ENCODE measurements around the gene MRPL42.

DNA sequence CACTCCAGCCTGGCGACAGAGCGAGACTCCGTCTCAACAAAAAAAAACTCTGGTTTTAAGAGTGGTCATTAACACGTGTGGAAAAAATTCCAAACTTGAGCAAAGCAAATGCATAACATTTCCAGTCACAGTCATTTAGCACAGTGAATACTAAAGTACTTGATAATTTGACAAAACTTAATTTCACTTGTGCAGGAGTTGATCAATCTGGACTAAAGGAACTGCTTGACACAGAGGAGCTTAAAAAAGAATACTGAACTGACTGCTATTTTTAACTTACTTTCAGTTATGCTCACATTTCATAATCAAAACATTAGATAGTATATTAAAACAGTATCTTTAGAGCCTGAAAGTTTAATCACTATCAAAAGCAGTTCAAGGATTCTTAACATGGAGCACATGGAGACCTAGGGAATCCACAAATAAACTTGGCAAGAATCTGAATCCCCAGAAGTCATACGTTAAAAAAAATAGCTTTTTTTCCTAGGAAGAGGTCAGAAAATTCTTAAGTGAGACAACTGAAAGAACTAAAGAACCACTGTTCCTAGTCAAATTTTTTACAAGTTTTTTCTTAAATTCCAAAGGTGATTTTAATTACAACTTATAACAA lies 33.0 kb upstream of the MRPL42 start:
- TF ChIP-seq, protein P1, sequence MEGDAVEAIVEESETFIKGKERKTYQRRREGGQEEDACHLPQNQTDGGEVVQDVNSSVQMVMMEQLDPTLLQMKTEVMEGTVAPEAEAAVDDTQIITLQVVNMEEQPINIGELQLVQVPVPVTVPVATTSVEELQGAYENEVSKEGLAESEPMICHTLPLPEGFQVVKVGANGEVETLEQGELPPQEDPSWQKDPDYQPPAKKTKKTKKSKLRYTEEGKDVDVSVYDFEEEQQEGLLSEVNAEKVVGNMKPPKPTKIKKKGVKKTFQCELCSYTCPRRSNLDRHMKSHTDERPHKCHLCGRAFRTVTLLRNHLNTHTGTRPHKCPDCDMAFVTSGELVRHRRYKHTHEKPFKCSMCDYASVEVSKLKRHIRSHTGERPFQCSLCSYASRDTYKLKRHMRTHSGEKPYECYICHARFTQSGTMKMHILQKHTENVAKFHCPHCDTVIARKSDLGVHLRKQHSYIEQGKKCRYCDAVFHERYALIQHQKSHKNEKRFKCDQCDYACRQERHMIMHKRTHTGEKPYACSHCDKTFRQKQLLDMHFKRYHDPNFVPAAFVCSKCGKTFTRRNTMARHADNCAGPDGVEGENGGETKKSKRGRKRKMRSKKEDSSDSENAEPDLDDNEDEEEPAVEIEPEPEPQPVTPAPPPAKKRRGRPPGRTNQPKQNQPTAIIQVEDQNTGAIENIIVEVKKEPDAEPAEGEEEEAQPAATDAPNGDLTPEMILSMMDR (IDR thresholded peaks at IDR 0.05 in 8 of 11, conservative IDR thresholded peaks at IDR 0.05 in 3 of 11), result no peak
- TF ChIP-seq POLR2AphosphoS5 (IDR thresholded peaks at IDR 0.05), result no peak
